Aorta (tissue), 5 donors: ENCODE results near the gene GALE. TPM values are rescaled to one million over a fixed set of nuclear protein-coding genes. Genes with fewer than 3 reads are reported as not detected.

Experiments
- ATAC-seq: fragments of 200-7000 bp; cut with Tn5 transposase; one replicate; pipeline ENCODE4 v1.9.1; 2022; ENCODE audit warnings: moderate library complexity; ENCODE audit not compliant: low FRiP score
- DNase-seq, 2 donors: peaks; one replicate each; pipeline ENCODE4 v3.0.0-alpha.2; 2020
- H3K27ac ChIP-seq, 2 donors: one replicate each; pipeline ENCODE4 v1.5.1; 2013; ENCODE audit warnings: low read length in 2 of 2, mild to moderate bottlenecking in 2 of 2, moderate library complexity in 2 of 2, control low read depth in 1 of 2, inconsistent platforms in 1 of 2, low read depth in 1 of 2
- H3K27me3 ChIP-seq, 2 donors: one replicate each; pipeline ENCODE4 v1.6.1; 2013; ENCODE audit warnings: control low read depth in 1 of 2, low read length in 1 of 2, mild to moderate bottlenecking in 1 of 2, moderate library complexity in 1 of 2; ENCODE audit not compliant: insufficient read depth in 2 of 2, control insufficient read depth in 1 of 2
- H3K36me3 ChIP-seq, 2 donors: one replicate each; pipeline ENCODE4 v1.6.1; 2013; ENCODE audit warnings: control low read depth in 1 of 2, low read length in 1 of 2, mild to moderate bottlenecking in 1 of 2; ENCODE audit not compliant: insufficient read depth in 2 of 2, control insufficient read depth in 1 of 2
- H3K4me1 ChIP-seq, 2 donors: one replicate each; pipeline ENCODE4 v1.6.1; 2013; ENCODE audit warnings: low read length in 2 of 2, control low read depth in 1 of 2, mild to moderate bottlenecking in 1 of 2, moderate library complexity in 1 of 2; ENCODE audit not compliant: insufficient read depth in 2 of 2, control insufficient read depth in 1 of 2
- H3K4me3 ChIP-seq, 2 donors: one replicate each; pipeline ENCODE4 v1.5.1; 2013; ENCODE audit warnings: low read length in 2 of 2, control low read depth in 1 of 2, mild to moderate bottlenecking in 1 of 2
- H3K9me3 ChIP-seq: one replicate; pipeline ENCODE4 v1.6.1; 2013; ENCODE audit warnings: mild to moderate bottlenecking, low read length; ENCODE audit not compliant: control insufficient read depth
- WGBS, 2 donors: extraction: QIAGEN DNeasy Blood & Tissue Kit; methylation state at CpG; one replicate each; pipeline ENCODE4 v1.1.7; 2013; 5-methylcytosine and 5-hydroxymethylcytosine counted together
- intact Hi-C, 2 donors: fragments of 100-400 bp; cut with DNase I; formaldehyde crosslinking; loops; one replicate each; pipeline versions ENCODE4 v1.14.2 to v1.15.0; 2022
- polyA plus RNA-seq, 2 donors: library from polyadenylated mRNA; stranded (reverse); fragments of 200-250 nt; gene quantifications; one replicate each; pipeline ENCODE4 v1.2.3, GENCODE V29; 2013
- total RNA-seq, 2 donors: library from RNA; stranded (reverse); fragmentation: NEBNext Ultra II Directional; extraction: Animal tissue kit (Norgen Biotek cat#: 25700); gene quantifications; one replicate each; pipeline ENCODE4 v1.2.1, GENCODE V29; 2021
- donor health status: healthy with polysubstance abuse.
- donor health status: Bipolar disorder and iron deficiency.
- donor health status: DM: no; HTN: no; CAD: no.
- donor health status: DM: no; HTN: no; CAD: no.
- donor health status: DM: yes; HTN: yes; CAD: no.

The GALE gene
- total and polyA plus RNA-seq, 4 donors: 9.9 to 23.2 (median 16.1) TPM

DNA sequence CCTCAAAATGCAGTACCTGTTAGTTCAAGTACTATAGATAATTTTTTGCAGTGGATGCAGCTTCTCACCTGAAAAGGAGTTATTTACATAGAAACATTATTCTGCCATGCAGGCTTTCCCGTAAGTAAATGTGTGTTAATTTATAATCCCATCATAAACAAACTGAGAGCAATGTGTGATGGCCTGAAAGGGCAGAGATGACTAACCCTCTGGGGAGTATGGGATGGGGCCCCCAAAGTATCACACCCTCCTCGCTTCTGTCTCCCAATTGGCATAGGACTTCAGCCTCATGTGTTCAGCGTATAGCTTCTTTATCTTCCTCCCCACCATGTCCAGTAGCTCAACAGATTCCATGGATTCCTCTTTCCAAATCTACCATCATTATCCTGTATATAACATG, 17.1 kb upstream of the GALE start:
- Histone ChIP-seq H3K9me3 (no peaks in the 10 kb centered on the region), H3K27me3 (no peaks in the 10 kb centered on the region), H3K4me3 (no peak overlapping the region), H3K36me3 (peaks cover 2 to 7% of the 10 kb centered on the region in 2 donors), H3K4me1 (no peaks in the 10 kb centered on the region), H3K27ac (no peak overlapping the region)
- ATAC-seq (no peak), DNase-seq (no peak)
- intact Hi-C loops: loop anchor here in 1 of 2 donors (10.0 kb wide), 1 partner anchor 97 kb away; the partner anchor contains the start of gene CNR2
- 89 to 93% methylated on average over 3 of the region's 3 CpGs for WGBS, 2 donors

DNA sequence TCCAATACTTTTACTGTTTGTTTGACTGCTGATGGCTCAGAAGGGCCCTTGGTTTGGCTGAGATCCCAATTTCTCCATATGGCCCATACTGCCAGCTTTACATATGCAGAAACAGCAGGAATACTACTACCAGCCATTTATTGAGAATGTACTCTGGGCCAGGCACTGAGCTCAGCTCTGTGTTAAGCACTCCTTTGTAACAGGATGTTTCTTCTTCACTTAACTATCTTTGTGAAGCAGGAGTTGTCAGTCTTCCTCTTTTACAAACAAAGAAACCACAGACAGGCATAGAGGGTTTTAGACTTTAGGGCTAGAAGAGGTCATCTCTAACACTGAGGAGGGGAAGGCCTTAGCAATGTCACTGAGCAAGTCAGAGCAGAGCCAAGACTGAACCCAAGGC, 16.4 kb upstream of the GALE start:
- intact Hi-C loops: loop anchor here in 1 of 2 donors (10.0 kb wide), 1 partner anchor 98 kb away; the partner anchor contains the start of gene CNR2
- ATAC-seq (no peak), DNase-seq (no peak)
- Histone ChIP-seq H3K9me3 (no peaks in the 10 kb centered on the region), H3K4me1 (no peaks in the 10 kb centered on the region), H3K27ac (no peak overlapping the region), H3K27me3 (no peaks in the 10 kb centered on the region), H3K36me3 (peaks cover 2 to 9% of the 10 kb centered on the region in 2 donors), H3K4me3 (no peak overlapping the region)

DNA sequence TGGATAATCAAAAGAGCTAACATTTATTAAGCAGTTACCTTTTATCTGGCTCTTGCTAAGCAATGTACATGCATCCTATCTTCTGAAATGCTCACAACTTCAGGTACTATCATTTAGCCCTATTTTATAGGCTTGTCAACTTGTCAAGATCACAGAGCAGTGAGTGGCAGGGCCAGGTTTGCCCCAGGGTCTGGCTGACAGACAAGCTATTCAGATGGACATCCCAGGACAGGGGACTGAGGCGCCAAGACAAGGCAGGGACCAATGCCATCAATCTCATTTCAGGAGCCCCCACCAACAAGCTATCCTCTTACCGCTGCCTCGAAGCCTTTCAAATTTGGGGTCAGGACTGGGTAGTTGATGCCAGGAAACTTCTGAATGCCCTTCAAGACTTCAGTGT, 15.8 kb upstream of the GALE start:
- ATAC-seq: no peak
- Histone ChIP-seq H3K4me3 (no peak overlapping the region), H3K27me3 (no peaks in the 10 kb centered on the region), H3K4me1 (no peaks in the 10 kb centered on the region), H3K36me3 (peaks cover 2 to 9% of the 10 kb centered on the region in 2 donors), H3K9me3 (no peaks in the 10 kb centered on the region), H3K27ac (no peak overlapping the region)
- DNase-seq: no peak
- intact Hi-C loops: loop anchor here in 1 of 2 donors (10.0 kb wide), 1 partner anchor 98 kb away; the partner anchor contains the start of gene CNR2
- 90 to 94% methylated on average over 3 of the region's 3 CpGs for WGBS, 2 donors

DNA sequence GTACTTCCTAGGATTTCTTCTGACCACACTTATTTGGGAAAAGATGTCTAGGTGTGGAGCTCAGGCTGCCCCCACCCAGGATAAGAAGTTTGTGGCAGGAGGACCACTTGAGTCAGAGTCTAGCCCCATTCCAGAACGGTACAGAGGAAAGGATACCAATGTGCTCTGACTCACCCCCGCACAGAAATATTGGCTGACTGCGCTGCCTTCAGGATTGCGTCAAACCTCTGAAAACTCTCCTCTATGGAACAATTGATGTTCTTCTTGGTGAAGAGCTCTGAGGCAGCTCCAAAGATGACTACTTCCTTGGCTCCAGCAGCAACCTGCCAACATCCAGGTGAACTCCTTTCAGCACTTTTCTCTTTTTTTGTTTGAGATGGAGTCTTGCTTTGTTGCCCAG, 13.5 kb upstream of the GALE start:
- DNase-seq (no peak), ATAC-seq (no peak)
- Histone ChIP-seq H3K27ac (no peak overlapping the region), H3K9me3 (no peaks in the 10 kb centered on the region), H3K27me3 (no peaks in the 10 kb centered on the region), H3K4me3 (no peak overlapping the region), H3K36me3 (peaks cover 2 to 9% of the 10 kb centered on the region in 2 donors), H3K4me1 (no peaks in the 10 kb centered on the region)
- intact Hi-C loops: loop anchor here in 1 of 2 donors (10.0 kb wide), 1 partner anchor 101 kb away; the partner anchor contains the start of gene CNR2
- WGBS, 2 donors: 93% methylated on average over 4 of the region's 4 CpGs

DNA sequence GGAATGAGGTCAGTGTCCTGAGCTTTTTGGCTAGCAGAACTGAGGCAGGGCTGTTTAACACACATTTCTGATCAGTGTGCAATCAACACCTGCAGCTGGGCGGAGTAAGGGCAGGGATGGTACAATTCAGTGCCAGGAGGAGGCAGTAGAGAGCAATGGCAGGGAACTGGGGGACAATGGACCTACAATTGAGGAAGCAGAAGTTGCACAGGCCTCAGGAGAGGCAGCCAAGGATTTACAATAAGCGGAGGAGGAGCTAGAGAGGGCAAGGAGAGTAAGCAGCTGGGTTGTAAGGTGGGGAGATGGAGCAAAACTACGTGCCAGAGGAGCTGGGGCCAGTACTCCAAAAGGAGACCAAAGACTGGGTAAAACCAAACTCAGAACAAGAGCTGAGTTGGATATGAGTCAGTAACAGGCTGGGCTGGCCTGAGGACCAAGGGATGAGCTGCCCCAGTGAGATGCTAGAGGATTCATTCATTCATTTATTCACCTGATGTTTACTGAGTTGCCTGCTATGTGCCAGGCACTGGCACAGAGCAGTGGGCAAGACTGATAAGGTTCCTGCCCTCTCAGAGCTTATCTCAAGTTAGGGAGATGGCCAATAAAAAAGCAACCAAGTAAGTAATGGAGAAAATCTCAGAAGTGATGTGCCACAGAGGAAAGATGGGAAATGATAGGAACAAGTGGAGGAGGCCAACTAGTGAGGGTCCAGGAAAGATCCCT, 10.4 kb upstream of the GALE start:
- 65 to 69% methylated on average over 3 of the region's 3 CpGs for WGBS, 2 donors
- Histone ChIP-seq H3K27ac (no peak overlapping the region), H3K4me1 (no peaks in the 10 kb centered on the region), H3K4me3 (no peak overlapping the region), H3K9me3 (no peaks in the 10 kb centered on the region), H3K36me3 (peaks cover 0 to 6% of the 10 kb centered on the region in 2 donors), H3K27me3 (no peaks in the 10 kb centered on the region)
- ATAC-seq (peak; percentile 53), DNase-seq (peak in 1 of 2 donors; percentile 70)
- intact Hi-C loops: loop anchor here in 1 of 2 donors (10.0 kb wide), 1 partner anchor 104 kb away; the partner anchor contains the start of gene CNR2

DNA sequence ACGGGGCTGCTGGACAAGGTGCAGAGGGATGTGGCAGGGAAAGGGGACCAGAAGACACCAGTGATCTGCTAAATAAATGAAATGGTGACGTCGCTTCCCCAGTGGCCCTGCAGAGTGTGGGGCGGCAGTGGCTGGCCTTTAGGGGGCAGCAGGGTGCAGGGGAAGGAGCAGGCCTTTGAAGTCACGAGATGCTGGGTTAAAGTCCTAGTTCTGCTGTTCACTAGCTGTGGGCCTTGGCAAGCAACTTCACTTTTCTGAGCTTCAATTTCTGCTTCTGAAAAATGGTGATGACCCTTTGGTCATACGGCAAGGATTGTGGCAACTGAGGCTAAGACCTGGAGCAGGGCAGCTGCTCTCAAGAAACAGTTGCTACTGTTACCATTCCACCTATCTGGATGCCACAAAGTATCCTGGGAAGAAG, 9.2 kb upstream of the GALE start:
- H3K27me3 ChIP-seq: no peaks in the 10 kb centered on the region
- 40% methylated on average over 6 of the region's 6 CpGs for WGBS, 2 donors
- no peak overlapping the region for H3K27ac ChIP-seq
- no peak overlapping the region for H3K4me3 ChIP-seq
- peak; percentile 72 for ATAC-seq
- no peaks in the 10 kb centered on the region for H3K4me1 ChIP-seq
- intact Hi-C loops: loop anchor here in 1 of 2 donors (10.0 kb wide), 1 partner anchor 105 kb away; the partner anchor contains the start of gene CNR2
- H3K36me3 ChIP-seq: peaks cover 0 to 6% of the 10 kb centered on the region in 2 donors
- peak; percentile 88 to 90 for DNase-seq
- no peaks in the 10 kb centered on the region for H3K9me3 ChIP-seq

DNA sequence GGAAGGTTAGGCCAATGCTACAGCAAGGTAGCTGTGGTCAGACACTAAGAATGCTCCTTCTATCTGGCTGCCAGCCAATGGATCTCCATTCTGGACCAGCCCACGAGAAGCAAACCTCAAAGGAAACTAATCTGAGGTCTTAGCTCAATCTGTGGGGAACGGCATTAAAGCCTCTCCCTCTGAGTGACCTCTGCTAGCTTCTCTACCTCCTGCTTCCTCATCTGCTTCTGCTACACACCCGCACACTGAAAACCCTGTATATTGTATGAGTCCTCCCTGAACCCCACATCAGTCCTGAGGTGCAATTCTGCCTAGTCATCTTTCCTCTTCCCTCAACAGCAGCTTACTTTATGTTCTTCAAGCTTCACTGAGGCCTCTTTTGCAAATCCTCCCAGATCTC, 6.9 kb upstream of the GALE start:
- Histone ChIP-seq H3K9me3 (no peaks in the 10 kb centered on the region), H3K27ac (no peak overlapping the region), H3K4me3 (no peak overlapping the region), H3K27me3 (no peaks in the 10 kb centered on the region), H3K36me3 (peaks cover 0 to 4% of the 10 kb centered on the region in 2 donors), H3K4me1 (no peaks in the 10 kb centered on the region)
- DNase-seq (no peak), ATAC-seq (no peak)
- WGBS, 2 donors: 73 to 74% methylated on average over 3 of the region's 3 CpGs
- intact Hi-C loops: no loop called here

DNA sequence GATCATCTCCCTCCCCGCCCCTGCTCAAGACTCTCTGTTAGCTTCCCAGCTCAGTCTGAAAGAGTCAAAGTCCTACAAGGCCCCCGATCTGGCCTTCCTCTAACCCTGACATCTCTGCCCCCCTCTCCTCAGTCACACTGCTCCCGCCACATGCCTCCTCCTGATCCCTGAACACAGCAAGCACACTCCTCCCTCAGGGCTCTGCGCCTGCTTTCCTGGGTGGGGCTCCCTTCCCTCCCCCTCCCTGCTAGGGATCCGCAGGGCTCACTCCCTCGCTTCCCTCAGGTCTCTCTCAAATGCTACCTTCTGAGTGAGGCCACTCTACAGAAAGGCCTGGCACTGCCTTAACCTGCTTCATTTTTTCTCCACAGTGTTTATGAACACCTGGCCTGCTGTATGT, 5.7 kb upstream of the GALE start:
- WGBS, 2 donors: 85 to 88% methylated on average over 6 of the region's 6 CpGs
- DNase-seq (no peak), ATAC-seq (no peak)
- Histone ChIP-seq H3K27ac (no peak overlapping the region), H3K9me3 (no peaks in the 10 kb centered on the region), H3K27me3 (no peaks in the 10 kb centered on the region), H3K4me3 (no peak overlapping the region), H3K4me1 (no peaks in the 10 kb centered on the region), H3K36me3 (peaks cover 0 to 3% of the 10 kb centered on the region in 2 donors)
- intact Hi-C loops: no loop called here

DNA sequence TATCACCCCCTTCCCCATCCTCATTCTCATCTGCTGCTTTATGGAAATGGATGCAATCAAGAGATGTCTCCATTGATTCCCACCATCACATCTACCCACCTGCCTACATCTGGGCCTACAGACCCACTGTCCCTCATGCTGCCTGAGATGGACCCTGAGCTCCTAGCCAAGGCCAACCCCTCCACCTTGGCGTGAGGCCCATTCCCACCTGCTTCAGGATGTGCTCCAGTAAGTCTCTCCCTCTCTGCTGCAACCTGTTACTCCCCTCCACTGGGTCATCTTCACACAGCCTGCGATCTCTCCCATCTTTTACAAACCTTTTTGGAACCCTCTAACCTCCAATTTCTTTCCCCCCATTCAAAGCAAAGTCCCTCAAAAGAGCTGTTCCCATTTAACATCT, 4.5 kb upstream of the GALE start:
- no peak overlapping the region for H3K4me3 ChIP-seq
- no peaks in the 10 kb centered on the region for H3K9me3 ChIP-seq
- 86 to 96% methylated on average over 2 of the region's 2 CpGs for WGBS, 2 donors
- ATAC-seq (no peak), DNase-seq (no peak)
- peaks cover 0 to 3% of the 10 kb centered on the region in 2 donors for H3K36me3 ChIP-seq
- H3K27me3 ChIP-seq: no peaks in the 10 kb centered on the region
- intact Hi-C loops: no loop called here
- H3K27ac ChIP-seq: no peak overlapping the region
- H3K4me1 ChIP-seq: no peaks in the 10 kb centered on the region
